Nephron (organoid): ENCODE measurements around the gene PSD.
A peak's percentile ranks its signal among the peaks of the same experiment; 100 is the strongest.

ENCODE experiments used
- H3K27ac Mint-ChIP-seq, 3 experiments: 2 replicates each; pipeline ENCODE4 v1.8.0; 2020; ENCODE audit warnings: mixed read lengths in 3 of 3, mild to moderate bottlenecking in 2 of 3, moderate library complexity in 1 of 3
- H3K27me3 Mint-ChIP-seq: 2 replicates; pipeline ENCODE4 v1.8.0; 2021; ENCODE audit warnings: low read depth, mild to moderate bottlenecking, moderate library complexity, mixed read lengths
- H3K36me3 Mint-ChIP-seq: 2 replicates; pipeline ENCODE4 v1.8.0; 2020; ENCODE audit warnings: low read depth, mixed read lengths
- H3K4me1 Mint-ChIP-seq: 2 replicates; pipeline ENCODE4 v1.8.0; 2020; ENCODE audit warnings: mixed read lengths
- H3K4me3 Mint-ChIP-seq, 3 experiments: 2 replicates each; pipeline ENCODE4 v1.8.0; 2020; ENCODE audit warnings: mild to moderate bottlenecking in 3 of 3, mixed read lengths in 3 of 3, moderate library complexity in 2 of 3
- H3K9me3 Mint-ChIP-seq: 2 replicates; pipeline ENCODE4 v1.8.0; 2020; ENCODE audit warnings: mixed read lengths
- TF ChIP-seq, protein P1 (sequence below), 3 experiments: fragments of 200-600 bp; sonication (generic); IDR thresholded peaks; one replicate each; pipeline ENCODE4 v1.5.0; 2021; ENCODE audit warnings: antibody characterized with exemption in 3 of 3; ENCODE audit not compliant: unreplicated experiment in 3 of 3

The PSD gene

DNA sequence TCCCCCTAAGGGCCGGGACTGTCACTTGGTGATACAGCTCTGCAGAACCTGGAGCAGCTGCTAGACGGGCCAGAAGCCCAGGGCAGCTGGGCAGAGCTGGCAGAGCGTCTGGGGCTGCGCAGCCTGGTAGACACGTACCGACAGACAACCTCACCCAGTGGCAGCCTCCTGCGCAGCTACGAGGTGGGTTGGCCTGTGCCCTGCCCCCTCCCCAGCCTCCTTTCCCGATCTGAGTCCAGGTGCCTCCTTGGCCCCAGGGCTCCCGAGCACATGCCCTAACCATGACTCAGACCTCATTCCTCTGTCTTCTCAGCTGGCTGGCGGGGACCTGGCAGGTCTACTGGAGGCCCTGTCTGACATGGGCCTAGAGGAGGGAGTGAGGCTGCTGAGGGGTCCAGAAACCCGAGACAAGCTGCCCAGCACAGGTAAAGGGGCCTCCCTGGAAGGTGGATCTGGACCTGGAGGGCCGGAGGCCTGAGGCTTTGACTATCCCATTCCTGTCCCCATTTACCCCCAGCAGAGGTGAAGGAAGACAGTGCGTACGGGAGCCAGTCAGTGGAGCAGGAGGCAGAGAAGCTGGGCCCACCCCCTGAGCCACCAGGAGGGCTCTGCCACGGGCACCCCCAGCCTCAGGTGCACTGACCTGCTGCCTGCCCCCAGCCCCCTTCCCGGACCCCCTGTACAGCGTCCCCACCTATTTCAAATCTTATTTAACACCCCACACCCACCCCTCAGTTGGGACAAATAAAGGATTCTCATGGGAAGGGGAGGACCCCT is 16.7 kb downstream of the PSD start:
- H3K27me3 Mint-ChIP-seq = peaks cover 4% of the 10 kb centered on the region

GRCh38 chr10:102401342-102401654 is 17.3 kb downstream of the PSD start:
- H3K36me3 Mint-ChIP-seq = no peaks in the 10 kb centered on the region
- TF ChIP-seq, protein P1, sequence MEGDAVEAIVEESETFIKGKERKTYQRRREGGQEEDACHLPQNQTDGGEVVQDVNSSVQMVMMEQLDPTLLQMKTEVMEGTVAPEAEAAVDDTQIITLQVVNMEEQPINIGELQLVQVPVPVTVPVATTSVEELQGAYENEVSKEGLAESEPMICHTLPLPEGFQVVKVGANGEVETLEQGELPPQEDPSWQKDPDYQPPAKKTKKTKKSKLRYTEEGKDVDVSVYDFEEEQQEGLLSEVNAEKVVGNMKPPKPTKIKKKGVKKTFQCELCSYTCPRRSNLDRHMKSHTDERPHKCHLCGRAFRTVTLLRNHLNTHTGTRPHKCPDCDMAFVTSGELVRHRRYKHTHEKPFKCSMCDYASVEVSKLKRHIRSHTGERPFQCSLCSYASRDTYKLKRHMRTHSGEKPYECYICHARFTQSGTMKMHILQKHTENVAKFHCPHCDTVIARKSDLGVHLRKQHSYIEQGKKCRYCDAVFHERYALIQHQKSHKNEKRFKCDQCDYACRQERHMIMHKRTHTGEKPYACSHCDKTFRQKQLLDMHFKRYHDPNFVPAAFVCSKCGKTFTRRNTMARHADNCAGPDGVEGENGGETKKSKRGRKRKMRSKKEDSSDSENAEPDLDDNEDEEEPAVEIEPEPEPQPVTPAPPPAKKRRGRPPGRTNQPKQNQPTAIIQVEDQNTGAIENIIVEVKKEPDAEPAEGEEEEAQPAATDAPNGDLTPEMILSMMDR (IDR thresholded peaks at IDR 0.05; ENCODE audit: unreplicated experiment in 3 of 3) = no peak
- H3K27ac Mint-ChIP-seq = no peak overlapping the region

More for the DNA sequence above, 16.7 kb downstream of the PSD start:
- Mint-ChIP-seq H3K36me3 (no peaks in the 10 kb centered on the region), H3K27ac (no peak overlapping the region), H3K4me3 (no peak overlapping the region), H3K4me1 (peaks cover 10% of the 10 kb centered on the region), H3K9me3 (no peaks in the 10 kb centered on the region)
- TF ChIP-seq, protein P1 (IDR thresholded peaks at IDR 0.05; ENCODE audit: unreplicated experiment in 3 of 3) = no peak

GRCh38 chr10:102400598-102401341 is 17.8 kb downstream of the PSD start:
- no peak overlapping the region for H3K27ac Mint-ChIP-seq
- no peaks in the 10 kb centered on the region for H3K36me3 Mint-ChIP-seq
- peak overlapping the region in 1 of 3 experiments; percentile 49 for H3K4me3 Mint-ChIP-seq
- no peaks in the 10 kb centered on the region for H3K27me3 Mint-ChIP-seq
- H3K4me1 Mint-ChIP-seq = peaks cover 10% of the 10 kb centered on the region
- no peaks in the 10 kb centered on the region for H3K9me3 Mint-ChIP-seq
- TF ChIP-seq, protein P1 (IDR thresholded peaks at IDR 0.05; ENCODE audit: unreplicated experiment in 3 of 3) = no peak

More at GRCh38 chr10:102401342-102401654, 17.3 kb downstream of the PSD start:
- no peaks in the 10 kb centered on the region for H3K9me3 Mint-ChIP-seq
- H3K27me3 Mint-ChIP-seq = no peaks in the 10 kb centered on the region
- peaks cover 7% of the 10 kb centered on the region for H3K4me1 Mint-ChIP-seq
- no peak overlapping the region for H3K4me3 Mint-ChIP-seq

- TF ChIP-seq, protein P1 (IDR thresholded peaks at IDR 0.05; ENCODE audit: unreplicated experiment in 3 of 3) = no peak
These were observed 18.5 kb downstream of the PSD start for GRCh38 chr10:102400076-102400475.

GRCh38 chr10:102399217-102400021 is 19.2 kb downstream of the PSD start:
- Mint-ChIP-seq H3K27ac (peak overlapping the region in 1 of 3 experiments; percentile 40), H3K27me3 (no peaks in the 10 kb centered on the region), H3K36me3 (no peaks in the 10 kb centered on the region)

More at GRCh38 chr10:102400076-102400475, 18.5 kb downstream of the PSD start:
- Mint-ChIP-seq H3K36me3 (no peaks in the 10 kb centered on the region), H3K27me3 (no peaks in the 10 kb centered on the region), H3K9me3 (no peaks in the 10 kb centered on the region), H3K27ac (peak overlapping the region in 1 of 3 experiments; percentile 40), H3K4me1 (peaks cover 10% of the 10 kb centered on the region), H3K4me3 (peak overlapping the region; percentile 75 to 79 (median 79))

More at GRCh38 chr10:102399217-102400021, 19.2 kb downstream of the PSD start:
- H3K4me3 Mint-ChIP-seq = peak overlapping the region; percentile 79 to 91 (median 79)
- H3K9me3 Mint-ChIP-seq = no peaks in the 10 kb centered on the region
- TF ChIP-seq, protein P1 (IDR thresholded peaks at IDR 0.05; ENCODE audit: unreplicated experiment in 3 of 3) = peak; percentile 93 to 97 (median 94)
- H3K4me1 Mint-ChIP-seq = peaks cover 10% of the 10 kb centered on the region
